Measurements from ENCODE around the gene CREG1. TPM values are rescaled to one million over a fixed set of nuclear protein-coding genes. Genes with fewer than 3 reads are reported as not detected.
"Not testable (repeated sequence)": the region's sequence is repeated elsewhere in the genome, so short reads cannot be mapped to it uniquely, and the experiment has no call there.

CREG1 gene
- total RNA-seq, 2 experiments from 2014 or later, result 19.5 TPM

- H3K4me1 Mint-ChIP-seq, result peaks cover 28% of the 10 kb centered on the region
- H3K4me3 Mint-ChIP-seq, result no peak overlapping the region
- ChIA-PET CTCF (interaction anchor here (0.6 to 4.3 kb wide), 32 partner anchors 8 to 656 kb away, joined by 3 to 27 read pairs (median 4); partner anchors contain the start of genes CD247 and POU2F1), POLR2A (interaction anchor here (1.0 to 1.1 kb wide), 2 partner anchors 16 to 38 kb away, joined by 3 to 4 read pairs; partner anchors contain the start of gene CD247)
- peaks cover 9% of the 10 kb centered on the region for H3K27me3 Mint-ChIP-seq
- peak; percentile 80 for DNase-seq
- H3K27ac Mint-ChIP-seq, result no peak overlapping the region
- no peaks in the 10 kb centered on the region for H3K9me3 Mint-ChIP-seq
- no peaks in the 10 kb centered on the region for H3K36me3 Mint-ChIP-seq (ENCODE audit: low read depth)
These were observed 2.6 kb upstream of the CREG1 start for GRCh38 chr1:167555971-167556714.

GRCh38 chr1:167555072-167555471 is 1.5 kb upstream of the CREG1 start:
- H3K27me3 Mint-ChIP-seq; H3K9me3 Mint-ChIP-seq; DNase-seq; H3K36me3 Mint-ChIP-seq (ENCODE audit: low read depth); H3K27ac Mint-ChIP-seq; H3K4me3 Mint-ChIP-seq: not testable (repeated sequence)
- ChIA-PET CTCF (interaction anchor here (0.6 to 4.3 kb wide), 21 partner anchors 9 to 645 kb away, joined by 3 to 27 read pairs (median 5); partner anchors contain the start of genes CD247 and POU2F1), POLR2A (interaction anchor here (1.1 to 1.5 kb wide), 2 partner anchors 11 to 37 kb away, joined by 3 read pairs; partner anchors contain the start of gene CD247)
- H3K4me1 Mint-ChIP-seq, result peaks cover 38% of the 10 kb centered on the region

GRCh38 chr1:167554028-167554779 is 642 bp upstream of the CREG1 start:
- Mint-ChIP-seq H3K4me1 (peaks cover 38% of the 10 kb centered on the region), H3K27me3 (peaks cover 6% of the 10 kb centered on the region), H3K27ac (no peak overlapping the region), H3K4me3 (peak overlapping the region; percentile 76), H3K36me3 (ENCODE audit: low read depth) (no peaks in the 10 kb centered on the region), H3K9me3 (no peaks in the 10 kb centered on the region)
- no peak for DNase-seq
- ChIA-PET CTCF (interaction anchor here (0.9 to 4.3 kb wide), 24 partner anchors 11 to 648 kb away, joined by 3 to 42 read pairs (median 5); partner anchors contain the start of genes CD247 and POU2F1), POLR2A (interaction anchor here (0.6 to 2.2 kb wide), 16 partner anchors 10 to 338 kb away, joined by 3 to 15 read pairs (median 3); partner anchors contain the start of genes POU2F1 and RCSD1)

- Mint-ChIP-seq H3K4me3 (no peak overlapping the region), H3K27ac (no peak overlapping the region), H3K4me1 (peaks cover 56% of the 10 kb centered on the region), H3K9me3 (no peaks in the 10 kb centered on the region), H3K36me3 (ENCODE audit: low read depth) (peaks cover 13% of the 10 kb centered on the region), H3K27me3 (no peaks in the 10 kb centered on the region)
- DNase-seq, result no peak
- CTCF ChIA-PET, result interaction anchor here (3.2 to 3.6 kb wide), 2 partner anchors 11 to 136 kb away, joined by 19 to 21 read pairs; no protein-coding TSS in a partner anchor
- POLR2A ChIA-PET, result no interaction called here
These were observed 2.2 kb downstream of the CREG1 start for GRCh38 chr1:167551362-167551761.

GRCh38 chr1:167548059-167548932 is 5.3 kb downstream of the CREG1 start:
- CTCF ChIA-PET, result interaction anchor here (0.7 to 3.6 kb wide), 6 partner anchors 8 to 642 kb away, joined by 3 to 21 read pairs (median 3); partner anchors contain the start of genes CD247 and POU2F1
- Mint-ChIP-seq H3K27ac (no peak overlapping the region), H3K27me3 (no peaks in the 10 kb centered on the region), H3K4me1 (peaks cover 66% of the 10 kb centered on the region), H3K4me3 (no peak overlapping the region), H3K36me3 (ENCODE audit: low read depth) (peaks cover 21% of the 10 kb centered on the region), H3K9me3 (no peaks in the 10 kb centered on the region)
- DNase-seq, result no peak
- POLR2A ChIA-PET, result interaction anchor here (1.0 kb wide), 1 partner anchor 79 kb away, joined by 3 read pairs; no protein-coding TSS in a partner anchor

GRCh38 chr1:167546935-167547334 is 6.6 kb downstream of the CREG1 start:
- ChIA-PET POLR2A (no interaction called here), CTCF (interaction anchor here (0.6 to 1.0 kb wide), 3 partner anchors 10 to 76 kb away, joined by 3 read pairs; no protein-coding TSS in a partner anchor)
- H3K27ac Mint-ChIP-seq, result no peak overlapping the region
- no peaks in the 10 kb centered on the region for H3K9me3 Mint-ChIP-seq
- peaks cover 69% of the 10 kb centered on the region for H3K4me1 Mint-ChIP-seq
- DNase-seq, result no peak
- peaks cover 23% of the 10 kb centered on the region for H3K36me3 Mint-ChIP-seq (ENCODE audit: low read depth)
- no peak overlapping the region for H3K4me3 Mint-ChIP-seq
- H3K27me3 Mint-ChIP-seq, result no peaks in the 10 kb centered on the region

GRCh38 chr1:167545349-167545748 is 8.2 kb downstream of the CREG1 start:
- ChIA-PET POLR2A (interaction anchor here (1.1 to 1.3 kb wide), 2 partner anchors 8 to 10 kb away, joined by 3 to 6 read pairs; partner anchors contain the start of gene CREG1), CTCF (interaction anchor here (1.0 kb wide), 2 partner anchors 11 to 113 kb away, joined by 3 to 4 read pairs; no protein-coding TSS in a partner anchor)
- H3K9me3 Mint-ChIP-seq, result no peaks in the 10 kb centered on the region
- no peak for DNase-seq
- H3K27me3 Mint-ChIP-seq, result no peaks in the 10 kb centered on the region
- H3K27ac Mint-ChIP-seq, result no peak overlapping the region
- peaks cover 26% of the 10 kb centered on the region for H3K36me3 Mint-ChIP-seq (ENCODE audit: low read depth)
- H3K4me1 Mint-ChIP-seq, result peaks cover 71% of the 10 kb centered on the region
- no peak overlapping the region for H3K4me3 Mint-ChIP-seq

GRCh38 chr1:167544447-167545093 is 9.0 kb downstream of the CREG1 start:
- peaks cover 73% of the 10 kb centered on the region for H3K4me1 Mint-ChIP-seq
- no peak overlapping the region for H3K4me3 Mint-ChIP-seq
- POLR2A ChIA-PET, result interaction anchor here (1.1 to 1.3 kb wide), 2 partner anchors 9 to 10 kb away, joined by 3 to 6 read pairs; partner anchors contain the start of gene CREG1
- CTCF ChIA-PET, result interaction anchor here (1.0 to 1.7 kb wide), 3 partner anchors 10 to 112 kb away, joined by 3 to 7 read pairs (median 4); no protein-coding TSS in a partner anchor
- no peaks in the 10 kb centered on the region for H3K27me3 Mint-ChIP-seq
- no peaks in the 10 kb centered on the region for H3K9me3 Mint-ChIP-seq
- H3K36me3 Mint-ChIP-seq (ENCODE audit: low read depth), result peaks cover 26% of the 10 kb centered on the region
- DNase-seq, result peak; percentile 55
- peak overlapping the region; percentile 33 for H3K27ac Mint-ChIP-seq

- H3K9me3 Mint-ChIP-seq, result no peaks in the 10 kb centered on the region
- H3K4me3 Mint-ChIP-seq, result no peak overlapping the region
- peaks cover 76% of the 10 kb centered on the region for H3K4me1 Mint-ChIP-seq
- peak overlapping the region; percentile 40 for H3K27ac Mint-ChIP-seq
- peaks cover 26% of the 10 kb centered on the region for H3K36me3 Mint-ChIP-seq (ENCODE audit: low read depth)
- ChIA-PET POLR2A (interaction anchor here (0.7 to 3.1 kb wide), 4 partner anchors 9 to 86 kb away, joined by 3 to 16 read pairs (median 3); partner anchors contain the start of gene CD247), CTCF (interaction anchor here (1.2 to 4.6 kb wide), 5 partner anchors 9 to 26 kb away, joined by 5 to 53 read pairs (median 7); partner anchors contain the start of genes CD247 and CREG1)
- DNase-seq, result no peak
- H3K27me3 Mint-ChIP-seq, result no peaks in the 10 kb centered on the region
These were observed 10.2 kb downstream of the CREG1 start for GRCh38 chr1:167543199-167543990.

- ChIA-PET POLR2A (interaction anchor here (0.7 to 3.4 kb wide), 11 partner anchors 10 to 322 kb away, joined by 3 to 16 read pairs (median 3); partner anchors contain the start of genes CD247 and CREG1), CTCF (interaction anchor here (0.8 to 4.6 kb wide), 22 partner anchors 7 to 322 kb away, joined by 3 to 53 read pairs (median 10); partner anchors contain the start of genes CD247, CREG1 and POU2F1)
- peak overlapping the region; percentile 15 for H3K4me3 Mint-ChIP-seq
- H3K4me1 Mint-ChIP-seq, result peaks cover 68% of the 10 kb centered on the region
- DNase-seq, result peak; percentile 43
- peak overlapping the region; percentile 90 for H3K27ac Mint-ChIP-seq
- H3K36me3 Mint-ChIP-seq (ENCODE audit: low read depth), result peaks cover 21% of the 10 kb centered on the region
- H3K27me3 Mint-ChIP-seq, result no peaks in the 10 kb centered on the region
- no peaks in the 10 kb centered on the region for H3K9me3 Mint-ChIP-seq
These were observed 11.2 kb downstream of the CREG1 start for GRCh38 chr1:167542109-167543032.

All from activated CD4-positive, alpha-beta memory T cell treated with anti-CD3 and anti-CD28 coated beads, Interleukin-2, amount 10 ng/mL, durations not matched to agents 7 days and 5 days (primary cell).